B cell (primary cell): ENCODE data around the gene TRABD2B.

ENCODE experiments used
- EZH2 ChIP-seq: IDR thresholded peaks from 2 replicates; pipeline ENCODE4 v1.6.1; 2012; ENCODE audit warnings: borderline replicate concordance, low read depth, mild to moderate bottlenecking, moderate library complexity, low read length; ENCODE audit not compliant: insufficient read depth, poor library complexity, severe bottlenecking
- TF ChIP-seq, protein P1 (sequence below): fragments of 200-600 bp; IDR thresholded peaks from one replicate; pipeline ENCODE4 v1.8.0; 2022; ENCODE audit warnings: antibody characterized with exemption, mild to moderate bottlenecking

DNA sequence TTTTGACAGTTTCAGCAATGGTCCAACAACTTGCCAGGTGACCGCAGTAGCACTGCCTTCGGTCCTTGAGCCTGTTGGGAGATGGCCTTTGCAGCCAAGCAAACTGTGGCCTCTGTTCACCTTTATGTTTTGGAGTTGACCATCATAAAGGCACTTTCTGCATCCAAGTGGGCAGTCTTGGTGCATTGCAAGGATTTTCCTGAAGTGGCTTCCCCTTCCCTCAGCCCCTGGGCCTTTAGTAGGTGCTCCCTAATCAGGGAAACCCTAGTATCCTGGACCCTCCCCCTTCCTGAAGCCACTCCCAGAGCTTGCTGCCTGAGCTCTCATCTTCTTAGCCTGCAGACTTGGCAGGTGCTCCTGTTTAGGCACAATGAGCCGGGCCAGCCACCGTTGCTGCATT, 140.2 kb downstream of the TRABD2B start:
- TF ChIP-seq, protein P1, sequence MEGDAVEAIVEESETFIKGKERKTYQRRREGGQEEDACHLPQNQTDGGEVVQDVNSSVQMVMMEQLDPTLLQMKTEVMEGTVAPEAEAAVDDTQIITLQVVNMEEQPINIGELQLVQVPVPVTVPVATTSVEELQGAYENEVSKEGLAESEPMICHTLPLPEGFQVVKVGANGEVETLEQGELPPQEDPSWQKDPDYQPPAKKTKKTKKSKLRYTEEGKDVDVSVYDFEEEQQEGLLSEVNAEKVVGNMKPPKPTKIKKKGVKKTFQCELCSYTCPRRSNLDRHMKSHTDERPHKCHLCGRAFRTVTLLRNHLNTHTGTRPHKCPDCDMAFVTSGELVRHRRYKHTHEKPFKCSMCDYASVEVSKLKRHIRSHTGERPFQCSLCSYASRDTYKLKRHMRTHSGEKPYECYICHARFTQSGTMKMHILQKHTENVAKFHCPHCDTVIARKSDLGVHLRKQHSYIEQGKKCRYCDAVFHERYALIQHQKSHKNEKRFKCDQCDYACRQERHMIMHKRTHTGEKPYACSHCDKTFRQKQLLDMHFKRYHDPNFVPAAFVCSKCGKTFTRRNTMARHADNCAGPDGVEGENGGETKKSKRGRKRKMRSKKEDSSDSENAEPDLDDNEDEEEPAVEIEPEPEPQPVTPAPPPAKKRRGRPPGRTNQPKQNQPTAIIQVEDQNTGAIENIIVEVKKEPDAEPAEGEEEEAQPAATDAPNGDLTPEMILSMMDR: no peak
- no peak for TF ChIP-seq EZH2
